Stimulated activated CD8-positive, alpha-beta memory T cell treated with anti-CD3 and anti-CD28 coated beads, Interleukin-4, amount 100 ng/mL, for 48 hours (primary cell): ENCODE measurements around the gene MST1.

Experiments used
- DNase-seq: peaks from one replicate; pipeline ENCODE4 v3.0.0-alpha.2; 2020

The MST1 gene

DNA sequence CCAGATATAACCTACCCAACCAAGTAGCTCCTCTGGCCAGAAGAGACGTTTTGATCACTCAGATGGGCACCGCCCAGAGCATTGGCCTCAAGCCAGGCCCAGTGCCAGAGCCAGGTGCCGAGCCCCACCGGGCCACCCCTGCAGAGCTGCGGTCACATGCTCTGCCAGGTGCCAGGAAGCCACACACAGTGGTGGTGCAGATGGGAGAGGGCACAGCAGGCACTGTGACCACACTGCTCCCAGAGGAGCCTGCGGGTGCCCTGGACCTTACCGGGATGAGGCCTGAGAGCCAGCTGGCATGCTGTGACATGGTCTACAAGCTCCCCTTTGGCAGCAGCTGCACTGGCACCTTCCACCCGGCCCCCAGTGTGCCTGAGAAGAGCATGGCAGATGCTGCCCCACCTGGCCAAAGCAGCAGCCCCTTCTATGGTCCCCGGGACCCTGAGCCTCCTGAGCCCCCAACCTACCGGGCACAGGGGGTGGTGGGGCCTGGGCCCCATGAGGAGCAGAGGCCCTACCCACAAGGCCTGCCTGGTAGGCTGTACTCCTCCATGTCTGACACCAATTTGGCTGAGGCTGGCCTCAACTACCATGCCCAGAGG lies 34.2 kb downstream of the MST1 start:
- no peak for DNase-seq

DNA sequence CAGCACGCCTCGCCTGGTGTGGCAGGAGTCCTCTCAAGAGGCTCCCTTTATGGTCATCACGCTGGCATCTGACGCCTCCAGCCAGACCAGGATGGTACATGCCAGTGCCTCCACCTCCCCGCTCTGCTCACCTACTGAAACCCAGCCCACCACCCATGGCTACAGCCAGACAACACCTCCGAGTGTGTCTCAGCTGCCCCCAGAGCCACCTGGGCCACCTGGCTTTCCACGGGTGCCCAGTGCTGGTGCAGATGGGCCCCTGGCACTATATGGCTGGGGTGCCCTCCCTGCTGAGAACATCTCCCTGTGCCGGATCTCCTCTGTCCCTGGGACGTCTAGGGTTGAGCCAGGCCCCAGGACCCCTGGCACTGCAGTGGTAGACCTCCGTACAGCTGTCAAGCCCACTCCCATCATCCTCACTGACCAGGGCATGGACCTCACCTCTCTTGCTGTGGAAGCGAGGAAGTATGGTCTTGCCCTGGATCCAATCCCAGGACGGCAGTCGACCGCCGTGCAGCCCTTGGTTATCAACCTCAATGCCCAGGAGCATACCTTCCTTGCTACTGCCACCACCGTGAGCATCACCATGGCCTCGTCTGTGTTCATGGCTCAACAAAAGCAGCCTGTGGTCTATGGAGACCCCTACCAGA lies 35.0 kb downstream of the MST1 start:
- DNase-seq, result no peak

- no peak for DNase-seq
These were observed 35.7 kb downstream of the MST1 start for GRCh38 chr3:49653621-49654020.

- no peak for DNase-seq
These were observed 36.3 kb downstream of the MST1 start for GRCh38 chr3:49652903-49653415.

GRCh38 chr3:49652218-49652902 lies 36.9 kb downstream of the MST1 start:
- DNase-seq, result no peak

DNA sequence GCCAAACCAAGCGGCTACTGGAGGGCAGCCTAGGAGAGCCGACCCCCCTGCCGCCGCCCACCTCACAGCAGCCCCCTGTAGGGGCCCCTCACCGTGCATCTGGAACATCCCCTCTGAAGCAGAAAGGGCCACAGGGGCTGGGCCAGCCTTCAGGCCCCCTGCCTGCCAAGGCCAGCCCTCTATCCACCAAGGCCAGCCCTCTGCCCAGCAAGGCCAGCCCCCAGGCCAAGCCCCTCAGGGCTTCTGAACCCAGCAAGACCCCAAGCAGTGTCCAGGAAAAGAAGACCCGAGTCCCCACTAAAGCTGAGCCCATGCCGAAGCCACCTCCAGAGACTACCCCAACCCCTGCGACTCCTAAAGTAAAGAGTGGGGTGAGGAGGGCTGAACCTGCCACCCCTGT lies 38.6 kb downstream of the MST1 start:
- DNase-seq, result no peak

GRCh38 chr3:49650177-49650576 lies 39.1 kb downstream of the MST1 start:
- DNase-seq, result no peak

DNA sequence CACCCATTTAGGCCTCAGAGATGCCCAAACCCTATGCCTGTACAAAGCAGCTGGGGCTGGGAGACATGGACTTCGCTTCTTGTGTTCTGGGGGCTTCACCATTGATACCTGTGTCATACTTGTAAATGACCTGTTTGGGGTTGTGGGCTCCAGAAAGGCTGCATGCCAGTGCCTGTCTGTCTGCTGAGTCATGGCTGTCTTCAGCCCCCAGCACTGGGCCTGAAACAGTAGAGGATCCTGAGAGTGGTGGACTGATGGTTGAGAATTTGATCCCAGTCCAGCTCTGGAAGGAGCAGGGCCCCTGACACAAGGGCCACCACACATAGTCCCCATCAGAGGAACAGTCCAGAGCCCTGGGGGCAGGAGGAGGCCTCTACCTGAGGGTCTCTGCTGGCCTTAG lies 39.7 kb downstream of the MST1 start:
- DNase-seq, result no peak

DNA sequence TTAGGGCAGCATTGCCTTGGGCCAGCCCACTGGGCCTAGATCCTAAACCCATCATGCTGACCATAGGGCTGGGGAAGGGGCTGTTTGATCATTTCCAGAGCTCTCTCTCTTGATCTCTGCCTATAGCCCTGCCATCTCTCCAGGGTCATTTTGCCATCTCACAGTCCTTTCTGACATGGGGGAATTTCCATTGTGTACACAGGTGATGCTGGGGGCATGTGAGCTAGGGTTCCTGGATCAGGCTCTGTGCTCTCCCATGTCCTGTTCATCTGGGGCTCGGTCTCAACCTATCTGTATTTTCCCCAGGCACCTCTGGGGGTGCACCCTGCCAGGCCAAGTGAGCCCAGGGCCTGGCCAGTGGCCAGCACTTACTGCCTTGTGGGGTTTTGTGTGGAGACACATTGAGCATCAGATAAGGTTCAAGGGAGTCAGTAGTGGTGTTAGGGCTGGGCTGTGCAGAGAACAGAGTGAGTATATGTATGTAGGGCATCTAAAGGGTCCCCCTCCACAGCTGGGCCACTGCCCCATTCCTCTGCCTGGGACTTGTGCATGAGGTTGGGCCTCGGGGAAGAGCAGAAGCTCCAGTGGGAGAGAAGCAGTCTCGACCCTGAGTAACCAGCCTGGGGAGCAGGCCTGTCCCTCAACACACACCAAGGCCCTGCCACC lies 40.8 kb downstream of the MST1 start:
- no peak for DNase-seq

- DNase-seq, result no peak
These were observed 41.5 kb downstream of the MST1 start for GRCh38 chr3:49647741-49648140.

GRCh38 chr3:49646236-49646635 lies 43.0 kb downstream of the MST1 start:
- DNase-seq, result no peak

GRCh38 chr3:49644684-49645083 lies 44.6 kb downstream of the MST1 start:
- no peak for DNase-seq

- no peak for DNase-seq
These were observed 46.5 kb downstream of the MST1 start for GRCh38 chr3:49642708-49643145.

DNA sequence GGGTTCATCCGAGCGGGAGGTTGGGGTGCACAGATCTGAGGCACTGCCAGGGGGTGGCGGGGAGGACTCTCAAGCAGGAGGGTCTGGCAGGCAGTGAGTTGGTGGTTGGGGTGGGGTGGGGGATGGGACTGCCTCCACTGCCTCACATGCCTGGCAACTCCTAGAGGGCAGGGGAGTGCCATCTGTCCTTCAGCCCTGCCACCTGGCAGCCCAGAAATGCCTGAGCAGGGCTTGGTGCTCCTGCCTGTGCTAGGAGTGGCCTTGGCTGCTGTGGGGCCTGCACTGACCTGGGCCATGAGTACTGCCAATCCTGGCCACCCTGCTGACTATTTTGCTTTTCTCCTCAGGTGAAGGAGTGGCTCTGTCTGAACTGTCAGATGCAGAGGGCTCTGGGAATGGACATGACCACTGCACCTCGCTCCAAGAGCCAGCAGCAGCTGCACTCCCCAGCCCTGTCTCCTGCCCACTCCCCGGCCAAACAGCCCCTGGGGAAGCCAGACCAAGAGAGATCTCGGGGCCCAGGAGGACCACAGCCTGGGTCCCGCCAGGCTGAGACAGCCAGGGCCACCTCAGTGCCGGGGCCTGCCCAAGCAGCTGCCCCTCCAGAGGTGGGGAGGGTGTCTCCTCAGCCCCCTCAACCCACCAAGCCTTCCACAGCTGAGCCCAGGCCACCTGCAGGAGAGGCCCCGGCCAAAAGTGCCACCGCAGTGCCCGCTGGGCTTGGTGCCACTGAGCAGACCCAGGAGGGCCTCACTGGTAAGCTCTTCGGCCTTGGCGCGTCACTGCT lies 47.2 kb downstream of the MST1 start:
- no peak for DNase-seq

- DNase-seq, result no peak
These were observed 48.0 kb downstream of the MST1 start for GRCh38 chr3:49641292-49641691.

GRCh38 chr3:49639551-49639950 lies 49.7 kb downstream of the MST1 start:
- no peak for DNase-seq

GRCh38 chr3:49638445-49638844 lies 50.8 kb downstream of the MST1 start:
- DNase-seq, result no peak

DNA sequence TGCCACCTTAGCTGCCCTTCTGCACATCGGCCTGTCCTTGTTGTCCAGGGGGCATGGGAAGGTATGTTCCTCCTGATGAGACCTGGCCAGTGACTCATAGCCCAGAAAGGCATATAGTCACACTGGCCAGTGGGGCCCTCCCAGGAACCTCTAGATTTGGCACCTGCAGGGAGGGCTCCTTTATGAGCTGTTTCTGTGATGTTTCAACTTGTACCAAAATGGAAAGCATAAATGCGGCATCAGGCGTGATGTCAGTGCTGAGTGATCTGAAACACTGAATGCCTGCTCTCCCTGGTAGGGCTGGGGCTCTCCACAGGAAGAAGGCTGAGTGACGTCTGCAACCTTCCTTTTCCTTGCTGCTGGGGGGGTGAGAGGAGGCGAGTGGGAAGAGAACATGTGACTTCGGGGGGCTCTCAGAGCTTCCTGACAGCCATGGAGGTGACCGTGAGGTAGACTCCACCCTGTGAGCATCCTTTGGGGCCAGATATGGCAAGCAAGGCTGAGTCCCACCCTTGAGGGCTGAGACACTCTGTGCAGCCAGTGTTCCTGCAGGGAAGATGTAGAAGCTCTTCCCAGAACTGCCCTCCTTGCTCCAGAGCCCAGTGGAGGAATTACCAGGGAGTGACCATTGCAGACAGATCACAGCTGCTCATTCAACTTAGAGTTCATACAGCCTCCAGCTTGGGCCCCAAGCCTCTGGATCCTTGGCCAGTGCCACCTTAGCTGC lies 52.2 kb downstream of the MST1 start:
- no peak for DNase-seq

GRCh38 chr3:49634736-49635135 lies 54.5 kb downstream of the MST1 start:
- no peak for DNase-seq
